ENCODE data around the gene CRACR2A. TPM values are rescaled to one million over a fixed set of nuclear protein-coding genes. Genes with fewer than 3 reads are reported as not detected.

The CRACR2A gene
- total RNA-seq, 2 experiments from 2014 or later = 28.2 to 31.1 TPM

DNA sequence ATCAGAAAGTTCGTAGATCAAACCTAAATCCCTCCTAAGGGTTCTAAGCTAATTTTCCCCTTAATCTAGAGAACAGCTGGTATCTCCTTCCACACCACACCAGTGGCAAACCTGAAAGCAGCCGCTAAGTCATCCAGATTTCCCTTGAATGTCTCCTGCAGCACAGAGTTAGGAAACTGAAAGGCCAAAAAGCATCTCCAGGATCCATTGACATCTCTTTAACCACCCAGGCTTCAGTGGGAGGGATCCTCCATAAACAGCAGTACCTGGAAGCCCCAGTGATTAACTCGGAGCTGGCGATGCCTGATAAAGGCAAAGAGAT lies 47.6 kb downstream of the CRACR2A start:
- Histone ChIP-seq H3K9me2 (ENCODE audit: insufficient read depth, low read length) (no peaks in the 10 kb centered on the region), H3K4me1 (ENCODE audit: insufficient read depth, low read length, poor library complexity, severe bottlenecking) (no peaks in the 10 kb centered on the region), H3K4me2 (ENCODE audit: low read length) (no peak overlapping the region), H3K27ac (ENCODE audit: low read depth, low read length, poor library complexity, severe bottlenecking) (no peak overlapping the region), H2AFZ (ENCODE audit: low read length) (no peak overlapping the region), H3K9me3 (ENCODE audit: low read length) (0 out of 2 replicates have a peak, but pooled peaks cover 6% of the 10 kb centered on the region), H3K4me3 (ENCODE audit: low read depth, low read length, poor library complexity, severe bottlenecking) (no peak overlapping the region), H3K79me2 (ENCODE audit: insufficient read depth, low read depth, low read length) (no peaks in the 10 kb centered on the region), H3K36me3 (ENCODE audit: insufficient read depth, low read length) (peaks cover 32% of the 10 kb centered on the region), H4K20me1 (ENCODE audit: insufficient read depth, low read length) (no peaks in the 10 kb centered on the region)
- TF ChIP-seq, protein P1, sequence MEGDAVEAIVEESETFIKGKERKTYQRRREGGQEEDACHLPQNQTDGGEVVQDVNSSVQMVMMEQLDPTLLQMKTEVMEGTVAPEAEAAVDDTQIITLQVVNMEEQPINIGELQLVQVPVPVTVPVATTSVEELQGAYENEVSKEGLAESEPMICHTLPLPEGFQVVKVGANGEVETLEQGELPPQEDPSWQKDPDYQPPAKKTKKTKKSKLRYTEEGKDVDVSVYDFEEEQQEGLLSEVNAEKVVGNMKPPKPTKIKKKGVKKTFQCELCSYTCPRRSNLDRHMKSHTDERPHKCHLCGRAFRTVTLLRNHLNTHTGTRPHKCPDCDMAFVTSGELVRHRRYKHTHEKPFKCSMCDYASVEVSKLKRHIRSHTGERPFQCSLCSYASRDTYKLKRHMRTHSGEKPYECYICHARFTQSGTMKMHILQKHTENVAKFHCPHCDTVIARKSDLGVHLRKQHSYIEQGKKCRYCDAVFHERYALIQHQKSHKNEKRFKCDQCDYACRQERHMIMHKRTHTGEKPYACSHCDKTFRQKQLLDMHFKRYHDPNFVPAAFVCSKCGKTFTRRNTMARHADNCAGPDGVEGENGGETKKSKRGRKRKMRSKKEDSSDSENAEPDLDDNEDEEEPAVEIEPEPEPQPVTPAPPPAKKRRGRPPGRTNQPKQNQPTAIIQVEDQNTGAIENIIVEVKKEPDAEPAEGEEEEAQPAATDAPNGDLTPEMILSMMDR (conservative IDR thresholded peaks at IDR 0.05; ENCODE audit: low read length) = no peak
- TF ChIP-seq EZH2phosphoT487 (IDR thresholded peaks at IDR 0.05; ENCODE audit: borderline replicate concordance, low read depth, low read length) = no peak
- BruUV-seq (replicated peaks) = no TSS peak
- CTCF ChIA-PET (ENCODE audit: unreplicated experiment) = no interaction called here
- POLR2A ChIA-PET = interaction anchor here (0.7 kb wide), 1 partner anchor 45 kb away, joined by 3 read pairs; no protein-coding TSS in a partner anchor
- no peak for DNase-seq (ENCODE audit: low spot score)
- intact Hi-C loops (cut with micrococcal nuclease; ENCODE audit: unreplicated experiment) = no loop called here

GRCh38 chr12:3704512-3705353 lies 48.2 kb downstream of the CRACR2A start:
- no TSS peak for BruUV-seq (replicated peaks)
- Histone ChIP-seq H3K4me3 (ENCODE audit: low read depth, low read length, poor library complexity, severe bottlenecking) (no peak overlapping the region), H3K79me2 (ENCODE audit: insufficient read depth, low read depth, low read length) (no peaks in the 10 kb centered on the region), H3K36me3 (ENCODE audit: insufficient read depth, low read length) (peaks cover 29% of the 10 kb centered on the region), H4K20me1 (ENCODE audit: insufficient read depth, low read length) (no peaks in the 10 kb centered on the region), H3K9me3 (ENCODE audit: low read length) (0 out of 2 replicates have a peak, but pooled peaks cover 6% of the 10 kb centered on the region), H2AFZ (ENCODE audit: low read length) (no peak overlapping the region), H3K4me2 (ENCODE audit: low read length) (no peak overlapping the region), H3K27ac (ENCODE audit: low read depth, low read length, poor library complexity, severe bottlenecking) (no peak overlapping the region), H3K9me2 (ENCODE audit: insufficient read depth, low read length) (no peaks in the 10 kb centered on the region), H3K4me1 (ENCODE audit: insufficient read depth, low read length, poor library complexity, severe bottlenecking) (no peaks in the 10 kb centered on the region)
- ChIA-PET CTCF (ENCODE audit: unreplicated experiment) (no interaction called here), POLR2A (no interaction called here)
- intact Hi-C loops (cut with micrococcal nuclease; ENCODE audit: unreplicated experiment) = no loop called here
- no peak for DNase-seq (ENCODE audit: low spot score)
- no peak for TF ChIP-seq EZH2phosphoT487 (IDR thresholded peaks at IDR 0.05; ENCODE audit: borderline replicate concordance, low read depth, low read length)
- TF ChIP-seq, protein P1 (conservative IDR thresholded peaks at IDR 0.05; ENCODE audit: low read length) = no peak

DNA sequence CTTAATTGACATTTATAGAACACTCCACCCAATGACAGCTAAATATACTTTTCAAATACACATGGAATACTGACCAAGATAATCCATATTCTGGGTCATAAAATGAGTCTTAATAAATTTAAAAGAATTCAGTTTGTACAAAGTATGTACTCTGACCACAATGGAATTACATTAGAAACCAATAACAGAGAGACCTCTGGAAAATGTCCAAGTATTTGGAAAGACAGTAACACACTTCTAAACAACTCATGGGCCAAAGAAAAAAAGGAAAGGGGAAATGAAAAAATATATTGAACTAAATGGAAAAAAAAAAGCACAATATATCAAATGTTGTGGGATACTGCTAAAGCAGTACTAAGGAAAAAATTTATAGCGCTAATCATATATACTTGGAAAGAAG lies 52.0 kb downstream of the CRACR2A start:
- CTCF ChIA-PET (ENCODE audit: unreplicated experiment) = no interaction called here
- Histone ChIP-seq H3K9me2 (ENCODE audit: insufficient read depth, low read length) (no peaks in the 10 kb centered on the region), H3K4me1 (ENCODE audit: insufficient read depth, low read length, poor library complexity, severe bottlenecking) (no peaks in the 10 kb centered on the region), H3K27ac (ENCODE audit: low read depth, low read length, poor library complexity, severe bottlenecking) (no peak overlapping the region), H3K4me2 (ENCODE audit: low read length) (no peak overlapping the region), H3K9me3 (ENCODE audit: low read length) (0 out of 2 replicates have a peak, but pooled peaks cover 6% of the 10 kb centered on the region), H2AFZ (ENCODE audit: low read length) (no peak overlapping the region), H3K4me3 (ENCODE audit: low read depth, low read length, poor library complexity, severe bottlenecking) (no peak overlapping the region), H3K36me3 (ENCODE audit: insufficient read depth, low read length) (peaks cover 30% of the 10 kb centered on the region), H4K20me1 (ENCODE audit: insufficient read depth, low read length) (no peaks in the 10 kb centered on the region), H3K79me2 (ENCODE audit: insufficient read depth, low read depth, low read length) (no peaks in the 10 kb centered on the region)
- no TSS peak for BruUV-seq (replicated peaks)
- DNase-seq (ENCODE audit: low spot score) = no peak
- intact Hi-C loops (cut with micrococcal nuclease; ENCODE audit: unreplicated experiment) = no loop called here
- no peak for TF ChIP-seq EZH2phosphoT487 (IDR thresholded peaks at IDR 0.05; ENCODE audit: borderline replicate concordance, low read depth, low read length)
- TF ChIP-seq, protein P1 (conservative IDR thresholded peaks at IDR 0.05; ENCODE audit: low read length) = no peak
- POLR2A ChIA-PET = no interaction called here
